ENCODE results near the gene RBBP6. TPM values are rescaled to one million over a fixed set of nuclear protein-coding genes. Genes with fewer than 3 reads are reported as not detected.
"Not testable (repeated sequence)": the region's sequence is repeated elsewhere in the genome, so short reads cannot be mapped to it uniquely, and the experiment has no call there.

Gene RBBP6
- total RNA-seq, 2 donors from 2014 or later, result 42.2 to 104 TPM

- TF ChIP-seq CTCF (IDR thresholded peaks at IDR 0.05), result no peak
- H3K9me3 ChIP-seq, result no peaks in the 10 kb centered on the region
- no peaks in the 10 kb centered on the region for H3K27me3 ChIP-seq (replicated peaks; ENCODE audit: insufficient read depth)
- DNase-seq (ENCODE audit: low spot score) (no peak), ATAC-seq (ENCODE audit: insufficient number of reproducible peaks, low FRiP score, low read depth) (no peak)
- no peak overlapping the region for H3K27ac ChIP-seq
- peaks cover 0 to 14% of the 10 kb centered on the region in 2 donors for H3K4me1 ChIP-seq (ENCODE audit: control insufficient read depth in 1 of 2, low read depth in 2 of 2)
- no peaks in the 10 kb centered on the region for H3K36me3 ChIP-seq
- peak overlapping the region; percentile 68 for H3K4me3 ChIP-seq
These were observed 70.0 kb downstream of the RBBP6 start for GRCh38 chr16:24609417-24609739.

- Histone ChIP-seq H3K27ac (no peak overlapping the region), H3K9me3 (no peaks in the 10 kb centered on the region), H3K4me3 (peak overlapping the region; percentile 68), H3K36me3 (no peaks in the 10 kb centered on the region), H3K27me3 (replicated peaks; ENCODE audit: insufficient read depth) (no peaks in the 10 kb centered on the region), H3K4me1 (ENCODE audit: control insufficient read depth in 1 of 2, low read depth in 2 of 2) (peaks cover 0 to 14% of the 10 kb centered on the region in 2 donors)
- ATAC-seq (ENCODE audit: insufficient number of reproducible peaks, low FRiP score, low read depth), result no peak
- TF ChIP-seq CTCF (IDR thresholded peaks at IDR 0.05), result no peak
- peak; percentile 39 for DNase-seq (ENCODE audit: low spot score)
These were observed 70.5 kb downstream of the RBBP6 start for GRCh38 chr16:24609740-24610415.

GRCh38 chr16:24610416-24610755 lies 71.0 kb downstream of the RBBP6 start:
- ATAC-seq (ENCODE audit: insufficient number of reproducible peaks, low FRiP score, low read depth), result no peak
- Histone ChIP-seq H3K4me3 (peak overlapping the region; percentile 68), H3K27me3 (replicated peaks; ENCODE audit: insufficient read depth) (no peaks in the 10 kb centered on the region), H3K4me1 (ENCODE audit: control insufficient read depth in 1 of 2, low read depth in 2 of 2) (peaks cover 0 to 14% of the 10 kb centered on the region in 2 donors), H3K9me3 (no peaks in the 10 kb centered on the region), H3K36me3 (no peaks in the 10 kb centered on the region), H3K27ac (no peak overlapping the region)
- DNase-seq (ENCODE audit: low spot score), result no peak
- no peak for TF ChIP-seq CTCF (IDR thresholded peaks at IDR 0.05)

- Histone ChIP-seq H3K9me3 (no peaks in the 10 kb centered on the region), H3K4me1 (ENCODE audit: control insufficient read depth in 1 of 2, low read depth in 2 of 2) (peaks cover 0 to 14% of the 10 kb centered on the region in 2 donors), H3K4me3 (no peak overlapping the region), H3K27me3 (replicated peaks; ENCODE audit: insufficient read depth) (no peaks in the 10 kb centered on the region), H3K36me3 (no peaks in the 10 kb centered on the region), H3K27ac (no peak overlapping the region)
- ATAC-seq (ENCODE audit: insufficient number of reproducible peaks, low FRiP score, low read depth) (no peak), DNase-seq (ENCODE audit: low spot score) (no peak)
- no peak for TF ChIP-seq CTCF (IDR thresholded peaks at IDR 0.05)
These were observed 71.9 kb downstream of the RBBP6 start for GRCh38 chr16:24611310-24611709.

GRCh38 chr16:24612656-24613055 lies 73.3 kb downstream of the RBBP6 start:
- ATAC-seq (ENCODE audit: insufficient number of reproducible peaks, low FRiP score, low read depth) (no peak), DNase-seq (ENCODE audit: low spot score) (no peak)
- Histone ChIP-seq H3K36me3 (no peaks in the 10 kb centered on the region), H3K27ac (no peak overlapping the region), H3K9me3 (no peaks in the 10 kb centered on the region), H3K4me3 (no peak overlapping the region), H3K4me1 (ENCODE audit: control insufficient read depth in 1 of 2, low read depth in 2 of 2) (peaks cover 0 to 14% of the 10 kb centered on the region in 2 donors), H3K27me3 (replicated peaks; ENCODE audit: insufficient read depth) (no peaks in the 10 kb centered on the region)
- TF ChIP-seq CTCF (IDR thresholded peaks at IDR 0.05), result no peak

- H3K9me3 ChIP-seq; ATAC-seq (ENCODE audit: insufficient number of reproducible peaks, low FRiP score, low read depth); H3K36me3 ChIP-seq: not testable (repeated sequence)
These were observed 73.9 kb downstream of the RBBP6 start for GRCh38 chr16:24613267-24613666.

More at GRCh38 chr16:24613267-24613666, 73.9 kb downstream of the RBBP6 start:
- not testable (repeated sequence) for DNase-seq (ENCODE audit: low spot score); H3K27me3 ChIP-seq (replicated peaks; ENCODE audit: insufficient read depth); H3K27ac ChIP-seq; H3K4me3 ChIP-seq
- H3K4me1 ChIP-seq (ENCODE audit: control insufficient read depth in 1 of 2, low read depth in 2 of 2), result peaks cover 0 to 14% of the 10 kb centered on the region in 2 donors

Data from thoracic aorta (tissue), 2 donors.